GM13977 (cell line): ENCODE measurements around the gene LCMT1.
"Not testable (repeated sequence)": the region's sequence is repeated elsewhere in the genome, so short reads cannot be mapped to it uniquely, and the experiment has no call there.

Experiments used
- DNase-seq: peaks from one replicate; pipeline ENCODE4 v3.0.0; 2012; ENCODE audit warnings: low spot score
- in situ Hi-C: fragments of 300-500 bp; cut with MboI; formaldehyde crosslinking; loops from one replicate; pipeline ENCODE4 v1.12.0; 2022; ENCODE audit warnings: low sequenced_read_pairs, low pct_unique_long_range_greater_than_20kb, mixed read lengths, inconsistent platforms; ENCODE audit not compliant: unreplicated experiment
- TF ChIP-seq, protein P1 (sequence below): IDR thresholded peaks from 2 replicates; pipeline ENCODE4 v1.5.1; 2012; ENCODE audit warnings: mild to moderate bottlenecking, control low read depth; ENCODE audit not compliant: insufficient read depth; ENCODE audit errors: extremely low read depth, missing control alignments

Gene LCMT1

DNA sequence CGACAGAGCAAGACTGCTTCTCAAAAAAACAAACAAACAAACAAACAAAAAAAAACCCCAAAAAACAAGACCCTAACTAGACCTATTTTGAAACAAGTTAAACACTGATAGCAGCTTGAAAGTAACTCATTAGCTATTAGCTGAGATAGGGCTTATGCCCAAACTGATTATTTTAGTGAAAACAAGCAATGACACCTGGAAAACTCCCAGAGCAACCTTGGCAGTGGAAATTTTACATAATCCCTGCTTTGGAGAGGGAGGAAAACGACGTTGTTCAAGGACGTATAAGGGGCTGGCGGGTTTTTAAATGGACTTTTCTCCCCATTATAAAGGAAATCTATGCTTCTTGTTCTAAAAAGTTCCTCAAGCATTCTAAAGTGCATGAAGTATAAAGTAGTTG, 59.8 kb downstream of the LCMT1 start:
- in situ Hi-C loops = no loop called here
- DNase-seq = no peak
- TF ChIP-seq, protein P1, sequence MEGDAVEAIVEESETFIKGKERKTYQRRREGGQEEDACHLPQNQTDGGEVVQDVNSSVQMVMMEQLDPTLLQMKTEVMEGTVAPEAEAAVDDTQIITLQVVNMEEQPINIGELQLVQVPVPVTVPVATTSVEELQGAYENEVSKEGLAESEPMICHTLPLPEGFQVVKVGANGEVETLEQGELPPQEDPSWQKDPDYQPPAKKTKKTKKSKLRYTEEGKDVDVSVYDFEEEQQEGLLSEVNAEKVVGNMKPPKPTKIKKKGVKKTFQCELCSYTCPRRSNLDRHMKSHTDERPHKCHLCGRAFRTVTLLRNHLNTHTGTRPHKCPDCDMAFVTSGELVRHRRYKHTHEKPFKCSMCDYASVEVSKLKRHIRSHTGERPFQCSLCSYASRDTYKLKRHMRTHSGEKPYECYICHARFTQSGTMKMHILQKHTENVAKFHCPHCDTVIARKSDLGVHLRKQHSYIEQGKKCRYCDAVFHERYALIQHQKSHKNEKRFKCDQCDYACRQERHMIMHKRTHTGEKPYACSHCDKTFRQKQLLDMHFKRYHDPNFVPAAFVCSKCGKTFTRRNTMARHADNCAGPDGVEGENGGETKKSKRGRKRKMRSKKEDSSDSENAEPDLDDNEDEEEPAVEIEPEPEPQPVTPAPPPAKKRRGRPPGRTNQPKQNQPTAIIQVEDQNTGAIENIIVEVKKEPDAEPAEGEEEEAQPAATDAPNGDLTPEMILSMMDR = no peak

- no peak for DNase-seq
- TF ChIP-seq, protein P1 = no peak
- in situ Hi-C loops = no loop called here
Observed at GRCh38 chr16:25172831-25173230, 61.3 kb downstream of the LCMT1 start.

DNA sequence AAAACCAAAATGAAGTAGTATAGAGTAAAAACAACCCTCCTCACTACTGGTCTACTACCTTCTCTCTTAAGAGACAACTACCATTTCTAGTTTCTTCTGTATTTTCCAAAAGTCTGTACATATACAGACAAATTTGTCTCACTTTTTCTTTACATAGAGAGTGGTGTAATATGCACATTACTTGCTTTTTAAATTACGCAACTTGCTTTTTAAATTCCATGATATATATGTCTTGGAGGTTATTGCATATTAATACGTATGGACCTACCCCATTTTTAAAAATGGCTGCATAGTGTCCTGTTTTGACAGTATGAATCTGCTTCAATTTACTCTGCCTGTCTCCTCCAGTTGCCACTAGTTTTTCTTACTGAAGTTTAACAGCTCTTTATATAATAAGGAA, 62.7 kb downstream of the LCMT1 start:
- no peak for DNase-seq
- TF ChIP-seq, protein P1 = no peak
- in situ Hi-C loops = no loop called here

- DNase-seq = no peak
- in situ Hi-C loops = no loop called here
- TF ChIP-seq, protein P1 = no peak
Observed at GRCh38 chr16:25176136-25176535, 64.6 kb downstream of the LCMT1 start.

DNA sequence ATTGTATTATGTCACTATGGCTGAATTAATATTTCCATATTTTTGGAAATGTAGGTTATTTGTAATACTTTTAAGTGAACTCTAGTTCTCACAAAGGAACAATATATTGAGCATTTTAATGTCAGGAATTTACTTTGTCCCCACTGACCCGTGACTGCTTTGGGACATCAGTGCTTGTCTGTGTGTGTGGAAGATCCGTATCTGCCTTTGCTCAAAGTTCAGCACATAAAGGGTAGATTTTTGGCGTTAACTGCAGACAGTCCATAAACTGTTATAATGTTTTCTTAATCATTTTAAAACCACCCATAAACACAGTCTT, 65.9 kb downstream of the LCMT1 start:
- in situ Hi-C loops = no loop called here
- TF ChIP-seq, protein P1 = no peak
- DNase-seq = no peak

GRCh38 chr16:25177831-25178688, 66.5 kb downstream of the LCMT1 start:
- in situ Hi-C loops = no loop called here
- TF ChIP-seq, protein P1 = no peak
- no peak for DNase-seq

DNA sequence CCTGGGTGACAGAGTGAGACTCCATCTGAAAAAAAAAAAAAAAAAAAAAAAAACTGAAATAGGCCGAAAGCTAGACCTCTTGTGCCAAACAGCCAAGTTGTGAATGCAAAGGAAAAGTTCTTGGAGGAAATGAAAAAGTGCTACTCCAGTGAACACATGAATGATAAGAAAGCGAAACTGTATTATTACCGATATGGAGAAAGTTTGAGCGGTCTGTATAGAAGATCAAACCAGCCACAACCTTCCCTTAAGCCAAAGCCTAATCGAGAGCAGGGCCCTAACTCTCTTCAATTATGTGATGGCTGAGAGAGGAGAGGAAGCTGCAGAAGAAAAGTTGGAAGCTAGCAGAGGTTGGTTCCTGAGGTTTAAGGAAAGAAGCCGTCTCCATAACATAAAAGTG, 69.7 kb downstream of the LCMT1 start:
- in situ Hi-C loops, DNase-seq: not testable (repeated sequence)
